Stomach smooth muscle (tissue), 2 donors: ENCODE data around the gene AHSG.
A peak's percentile ranks its signal among the peaks of the same experiment; 100 is the strongest.
"Not testable (repeated sequence)": the region's sequence is repeated elsewhere in the genome, so short reads cannot be mapped to it uniquely, and the experiment has no call there.

Source experiments
- H3K27ac ChIP-seq: one replicate; pipeline ENCODE4 v1.7.0; 2013; ENCODE audit warnings: mild to moderate bottlenecking, low read length, inconsistent platforms
- H3K27me3 ChIP-seq, 2 donors: one replicate each; pipeline ENCODE4 v1.7.0; 2013; ENCODE audit warnings: low read length in 2 of 2; ENCODE audit not compliant: insufficient read depth in 2 of 2, control insufficient read depth in 1 of 2
- H3K36me3 ChIP-seq, 2 donors: one replicate each; pipeline ENCODE4 v1.7.0; 2013; ENCODE audit warnings: low read length in 2 of 2; ENCODE audit not compliant: control insufficient read depth in 2 of 2, insufficient read depth in 2 of 2
- H3K4me1 ChIP-seq: one replicate; pipeline ENCODE4 v1.7.0; 2013; ENCODE audit warnings: low read length; ENCODE audit not compliant: control insufficient read depth, insufficient read depth
- H3K4me3 ChIP-seq, 2 donors: one replicate each; pipeline ENCODE4 v1.7.0; 2013; ENCODE audit warnings: low read length in 2 of 2
- H3K9ac ChIP-seq, 2 donors: one replicate each; pipeline ENCODE4 v1.7.0; 2013; ENCODE audit warnings: low read length in 2 of 2, mild to moderate bottlenecking in 1 of 2
- H3K9me3 ChIP-seq, 2 donors: one replicate each; pipeline ENCODE4 v1.7.0; 2013; ENCODE audit warnings: low read length in 2 of 2; ENCODE audit not compliant: control insufficient read depth in 2 of 2
- donor health status: healthy.
- donor health status: Pancreatic carcinoma.

AHSG gene

GRCh38 chr3:186612721-186613636 lies at the start of gene AHSG:
AHSG (plus strand) TSS chr3:186613060; CDS start chr3:186613142, 82 bp downstream.
- Histone ChIP-seq H3K36me3 (no peaks in the 10 kb centered on the region), H3K9me3 (no peaks in the 10 kb centered on the region), H3K9ac (no peak within 1 kb of the TSS), H3K27me3 (peaks cover 15 to 19% of the 10 kb centered on the region in 2 donors), H3K27ac (no peak within 1 kb of the TSS), H3K4me1 (peaks cover 7% of the 10 kb centered on the region), H3K4me3 (no peak within 1 kb of the TSS)

DNA sequence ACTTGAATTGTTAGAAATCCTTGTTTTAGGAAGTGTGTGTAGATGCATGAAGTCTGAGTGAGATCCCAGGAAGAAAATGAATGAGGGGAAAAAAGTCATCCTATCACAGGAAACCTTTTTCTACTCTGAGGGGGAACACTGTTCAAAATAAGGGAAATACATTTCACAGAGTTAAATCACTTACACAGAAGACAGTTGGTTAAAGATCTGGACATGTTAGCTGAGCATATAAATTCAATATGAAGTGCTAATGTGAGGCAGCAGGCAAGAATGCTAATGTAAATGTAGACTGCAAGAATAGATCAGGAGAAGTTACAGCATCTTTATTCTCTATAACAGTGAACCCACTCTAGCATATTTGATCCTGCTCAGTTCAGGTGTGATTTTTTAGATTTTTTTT lies 48.3 kb upstream of the AHSG start:
- Histone ChIP-seq H3K9me3 (no peaks in the 10 kb centered on the region), H3K36me3 (no peaks in the 10 kb centered on the region), H3K4me3 (no peak overlapping the region), H3K27me3 (no peaks in the 10 kb centered on the region), H3K9ac (no peak overlapping the region), H3K4me1 (peaks cover 18% of the 10 kb centered on the region), H3K27ac (no peak overlapping the region)

- Histone ChIP-seq H3K27ac (peak overlapping the region; percentile 80), H3K9ac (peak overlapping the region; percentile 88 to 96), H3K4me1 (peaks cover 29% of the 10 kb centered on the region), H3K4me3 (peak overlapping the region; percentile 92 to 97), H3K36me3 (no peaks in the 10 kb centered on the region), H3K27me3 (no peaks in the 10 kb centered on the region), H3K9me3 (no peaks in the 10 kb centered on the region)
These were observed 46.1 kb upstream of the AHSG start for GRCh38 chr3:186566772-186567071.

- Histone ChIP-seq H3K4me3 (peak within 1 kb of the TSS; percentile 92 to 97), H3K9ac (peak within 1 kb of the TSS; percentile 88 to 96), H3K9me3 (no peaks in the 10 kb centered on the region), H3K27ac (peak within 1 kb of the TSS; percentile 80), H3K27me3 (no peaks in the 10 kb centered on the region), H3K36me3 (no peaks in the 10 kb centered on the region), H3K4me1 (peaks cover 31% of the 10 kb centered on the region)
These were observed 45.6 kb upstream of the AHSG start, which contains the start of gene TBCCD1 for GRCh38 chr3:186567072-186567921. TBCCD1 (minus strand) TSS chr3:186567339; CDS start chr3:186564329, 3,010 bp downstream.

GRCh38 chr3:186569361-186569760 lies 43.5 kb upstream of the AHSG start:
- Histone ChIP-seq H3K4me1 (peaks cover 31% of the 10 kb centered on the region), H3K27ac (peak overlapping the region; percentile 76), H3K4me3 (peak overlapping the region in 1 of 2 donors; percentile 96)
- H3K9me3 ChIP-seq, H3K36me3 ChIP-seq, H3K9ac ChIP-seq, H3K27me3 ChIP-seq: not testable (repeated sequence)

DNA sequence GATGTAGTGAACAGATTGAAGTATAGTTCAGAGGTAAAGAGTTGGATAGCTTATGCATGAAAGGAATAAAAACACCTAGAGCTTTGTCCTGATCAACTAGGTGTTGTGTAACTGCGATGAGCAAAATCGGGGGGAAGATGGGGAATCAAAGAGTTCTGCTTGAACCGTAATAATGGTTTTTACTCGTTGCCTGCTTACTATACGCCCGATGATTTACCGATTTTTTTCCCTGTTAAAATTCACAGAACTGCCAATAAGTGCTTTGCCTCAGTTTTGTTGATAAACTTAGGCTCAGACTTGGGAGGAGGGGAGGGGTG lies 43.1 kb upstream of the AHSG start:
- Histone ChIP-seq H3K9ac (peak overlapping the region; percentile 63 to 80), H3K27me3 (no peaks in the 10 kb centered on the region), H3K4me1 (peaks cover 31% of the 10 kb centered on the region), H3K4me3 (peak overlapping the region; percentile 85 to 96), H3K36me3 (peaks cover 0 to 4% of the 10 kb centered on the region in 2 donors), H3K9me3 (no peaks in the 10 kb centered on the region), H3K27ac (peak overlapping the region; percentile 76)

GRCh38 chr3:186570096-186570940 lies 42.5 kb upstream of the AHSG start, which contains the start of gene DNAJB11:
DNAJB11 (plus strand) TSS chr3:186570720; CDS start chr3:186570898, 178 bp downstream.
- H3K27ac ChIP-seq = peak within 1 kb of the TSS; percentile 92
- peak within 1 kb of the TSS; percentile 93 to 96 for H3K4me3 ChIP-seq
- H3K9me3 ChIP-seq = no peaks in the 10 kb centered on the region
- H3K36me3 ChIP-seq = peaks cover under 1 to 6% of the 10 kb centered on the region in 2 donors
- H3K27me3 ChIP-seq = no peaks in the 10 kb centered on the region
- peak within 1 kb of the TSS; percentile 88 to 92 for H3K9ac ChIP-seq
- peaks cover 31% of the 10 kb centered on the region for H3K4me1 ChIP-seq

DNA sequence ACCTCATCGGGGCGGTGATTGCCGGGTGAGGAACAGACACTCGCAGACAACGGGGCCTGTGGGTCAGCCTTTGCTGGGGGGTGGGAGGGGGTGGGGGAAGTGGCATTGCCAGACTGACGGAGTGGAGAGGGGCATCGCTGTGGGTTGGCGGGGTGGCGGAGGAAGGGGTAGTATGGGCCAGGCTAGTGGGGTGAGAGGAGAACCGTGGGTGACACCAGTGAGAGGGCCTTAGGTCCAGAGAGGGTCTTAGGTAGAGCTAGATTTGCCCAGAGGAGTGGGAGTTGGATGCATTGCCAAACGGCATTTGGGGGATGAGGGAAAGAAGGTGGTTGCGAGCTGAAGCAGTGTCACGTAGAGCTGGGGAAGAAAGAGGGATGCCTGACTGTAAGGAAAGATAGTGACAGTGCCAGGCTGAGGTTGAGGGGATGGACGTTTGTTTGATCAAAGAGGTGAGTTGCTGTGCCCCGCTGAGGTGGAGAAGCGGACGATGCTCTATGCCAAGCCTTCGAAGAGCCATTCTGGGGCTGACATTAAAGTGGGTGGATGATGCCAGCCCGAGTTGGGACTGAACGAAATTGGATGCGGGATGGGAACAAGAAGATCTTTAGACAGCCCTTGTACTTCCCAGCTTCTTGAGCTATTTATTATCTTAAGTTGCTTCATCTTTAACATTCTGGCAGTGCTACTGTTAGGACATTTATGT lies 41.8 kb upstream of the AHSG start:
- H3K4me3 ChIP-seq = peak overlapping the region; percentile 93 to 96
- H3K36me3 ChIP-seq = peaks cover 7 to 12% of the 10 kb centered on the region in 2 donors
- H3K27ac ChIP-seq = peak overlapping the region; percentile 92
- H3K4me1 ChIP-seq = peaks cover 30% of the 10 kb centered on the region
- H3K27me3 ChIP-seq = no peaks in the 10 kb centered on the region
- peak overlapping the region; percentile 88 to 92 for H3K9ac ChIP-seq
- H3K9me3 ChIP-seq = no peaks in the 10 kb centered on the region

DNA sequence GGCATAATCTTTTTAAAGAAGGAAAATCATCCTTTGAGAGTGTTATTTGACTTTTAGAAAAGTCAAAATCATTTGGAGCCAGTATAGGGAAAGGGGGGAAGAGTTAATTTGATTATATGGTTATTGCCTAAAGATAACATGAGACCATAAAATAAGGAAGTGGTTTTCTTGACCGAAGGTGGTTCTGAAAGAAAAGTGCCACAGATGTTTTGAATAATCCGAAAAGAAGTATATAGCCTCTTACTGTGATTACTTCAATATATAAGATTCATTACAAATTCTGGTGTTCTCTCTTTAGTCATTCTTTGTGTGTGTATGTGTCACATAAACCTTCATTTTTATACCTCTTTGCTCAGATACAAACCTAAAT lies 41.2 kb upstream of the AHSG start:
- Histone ChIP-seq H3K9me3 (no peaks in the 10 kb centered on the region), H3K27ac (no peak overlapping the region), H3K27me3 (no peaks in the 10 kb centered on the region), H3K4me3 (peak overlapping the region; percentile 93 to 96), H3K4me1 (peaks cover 27% of the 10 kb centered on the region), H3K9ac (peak overlapping the region in 1 of 2 donors; percentile 88), H3K36me3 (peaks cover 11 to 14% of the 10 kb centered on the region in 2 donors)
